ENCODE measurements around the gene TSPAN4. TPM values are rescaled to one million over a fixed set of nuclear protein-coding genes. Genes with fewer than 3 reads are reported as not detected.
A peak's percentile ranks its signal among the peaks of the same experiment; 100 is the strongest.

The TSPAN4 gene
- total and polyA plus RNA-seq, 10 of the 15 experiments (the other 5 are each of a cell fraction or from before 2014, with no cell fraction given) = 0.37 to 14.0 (median 8.5) TPM; not detected in 1

GRCh38 chr11:813456-814096 is 29.1 kb upstream of the TSPAN4 start (continued):
- TF ChIP-seq NKRF (conservative IDR thresholded peaks at IDR 0.05) (no peak), ZBED1 (IDR thresholded peaks at IDR 0.05; ENCODE audit: borderline replicate concordance) (peak; percentile 67; the same call in 1 of the 2 replicates), SIX5 (IDR thresholded peaks at IDR 0.05; ENCODE audit: low read depth, low read length, severe bottlenecking) (no peak), E4F1 (IDR thresholded peaks at IDR 0.05; ENCODE audit: borderline replicate concordance, partially characterized antibody) (no peak), PML (IDR thresholded peaks at IDR 0.05; ENCODE audit: low read length) (peak; percentile 54; the same call in 1 of the 2 replicates), SMAD5 (IDR thresholded peaks at IDR 0.05; ENCODE audit: low read depth) (peak; percentile 70; the same call in 1 of the 2 replicates), CHD2 (IDR thresholded peaks at IDR 0.05; ENCODE audit: borderline replicate concordance, low read depth, low read length) (no peak), TCF3 (IDR thresholded peaks at IDR 0.05; ENCODE audit: borderline replicate concordance, insufficient read depth, low read depth, low read length) (no peak), ZBTB11 (CRISPR knock-in tag; IDR thresholded peaks at IDR 0.05) (no peak)
